Measurements from ENCODE around the gene RGS6.

The RGS6 gene

GRCh38 chr14:72014486-72014885 lies 82.3 kb downstream of the RGS6 start:
- no peak for DNase-seq (ENCODE audit: low spot score)

- DNase-seq (ENCODE audit: low spot score): no peak
Observed at GRCh38 chr14:72017290-72017689, 85.1 kb downstream of the RGS6 start.

- peak; percentile 35 for DNase-seq (ENCODE audit: low spot score)
Observed at GRCh38 chr14:72023128-72024042, 91.2 kb downstream of the RGS6 start.

GRCh38 chr14:72024043-72024407 lies 91.8 kb downstream of the RGS6 start:
- peak; percentile 62 for DNase-seq (ENCODE audit: low spot score)

- no peak for DNase-seq (ENCODE audit: low spot score)
Observed at GRCh38 chr14:72024504-72024903, 92.3 kb downstream of the RGS6 start.

- DNase-seq (ENCODE audit: low spot score): no peak
Observed at GRCh38 chr14:72026536-72026935, 94.3 kb downstream of the RGS6 start.

- no peak for DNase-seq (ENCODE audit: low spot score)
Observed at GRCh38 chr14:72027061-72027460, 94.8 kb downstream of the RGS6 start.

- DNase-seq (ENCODE audit: low spot score): no peak
Observed at GRCh38 chr14:72033365-72033764, 101.1 kb downstream of the RGS6 start.

- no peak for DNase-seq (ENCODE audit: low spot score)
Observed at GRCh38 chr14:72040528-72040927, 108.3 kb downstream of the RGS6 start.

- no peak for DNase-seq (ENCODE audit: low spot score)
Observed at GRCh38 chr14:72045271-72045670, 113.0 kb downstream of the RGS6 start.

GRCh38 chr14:72045885-72046284 lies 113.7 kb downstream of the RGS6 start:
- no peak for DNase-seq (ENCODE audit: low spot score)

- DNase-seq (ENCODE audit: low spot score): peak; percentile 42
Observed at GRCh38 chr14:72049462-72049861, 117.2 kb downstream of the RGS6 start.

- DNase-seq (ENCODE audit: low spot score): no peak
Observed at GRCh38 chr14:72052356-72052755, 120.1 kb downstream of the RGS6 start.

- DNase-seq (ENCODE audit: low spot score): no peak
Observed at GRCh38 chr14:72053651-72054050, 121.4 kb downstream of the RGS6 start.

GRCh38 chr14:72054911-72055310 lies 122.7 kb downstream of the RGS6 start:
- DNase-seq (ENCODE audit: low spot score): no peak

GRCh38 chr14:72057701-72058285 lies 125.6 kb downstream of the RGS6 start:
- DNase-seq (ENCODE audit: low spot score): no peak

GRCh38 chr14:72060460-72060859 lies 128.2 kb downstream of the RGS6 start:
- DNase-seq (ENCODE audit: low spot score): no peak

- DNase-seq (ENCODE audit: low spot score): no peak
Observed at GRCh38 chr14:72060917-72061316, 128.7 kb downstream of the RGS6 start.

- no peak for DNase-seq (ENCODE audit: low spot score)
Observed at GRCh38 chr14:72061718-72062117, 129.5 kb downstream of the RGS6 start.

- no peak for DNase-seq (ENCODE audit: low spot score)
Observed at GRCh38 chr14:72063761-72064282, 131.6 kb downstream of the RGS6 start.

GRCh38 chr14:72064501-72064900 lies 132.3 kb downstream of the RGS6 start:
- no peak for DNase-seq (ENCODE audit: low spot score)

- DNase-seq (ENCODE audit: low spot score): no peak
Observed at GRCh38 chr14:72070458-72070857, 138.2 kb downstream of the RGS6 start.

GRCh38 chr14:72075649-72076334 lies 143.6 kb downstream of the RGS6 start:
- no peak for DNase-seq (ENCODE audit: low spot score)
